HG02943 (cell line): ENCODE measurements around the gene CDH12.
"Not testable (repeated sequence)": the region's sequence is repeated elsewhere in the genome, so short reads cannot be mapped to it uniquely, and the experiment has no call there.

ENCODE experiments used
- ATAC-seq: cut with Tn5 transposase; IDR thresholded peaks from one replicate; pipeline ENCODE4 v1.9.1; 2021; ENCODE audit warnings: mild to moderate bottlenecking, low read depth, moderate library complexity; ENCODE audit not compliant: unreplicated experiment

Gene CDH12

DNA sequence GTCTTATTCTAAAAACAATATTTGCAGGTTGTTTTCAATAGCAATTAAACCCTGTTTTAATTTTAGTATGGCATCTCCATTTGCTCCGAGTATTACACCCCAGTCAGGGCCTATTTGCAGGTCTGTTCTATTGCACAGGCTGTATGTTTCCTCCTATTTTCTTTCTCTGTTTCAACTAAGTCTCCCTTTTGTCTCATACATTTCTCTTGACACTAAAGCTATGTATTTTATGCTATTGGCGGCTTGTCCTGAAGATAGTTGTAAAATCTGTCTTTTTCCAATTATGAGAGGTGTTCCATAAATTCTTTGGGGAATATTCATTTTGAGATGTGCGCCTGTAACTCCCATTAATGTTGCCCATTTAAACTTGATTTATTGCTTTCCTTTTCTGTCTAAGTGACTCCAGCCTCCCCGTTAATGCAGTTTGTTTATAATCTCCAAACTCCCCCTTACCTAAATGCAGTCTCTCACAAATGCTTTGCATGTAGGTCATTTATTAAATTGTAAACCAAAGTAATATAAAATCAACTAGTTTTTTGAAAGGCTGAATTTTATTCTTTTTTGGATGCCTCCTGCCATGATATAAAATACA, 262.4 kb downstream of the CDH12 start:
- no peak for ATAC-seq

- no peak for ATAC-seq
These were observed 275.4 kb downstream of the CDH12 start for GRCh38 chr5:22577711-22578110.

DNA sequence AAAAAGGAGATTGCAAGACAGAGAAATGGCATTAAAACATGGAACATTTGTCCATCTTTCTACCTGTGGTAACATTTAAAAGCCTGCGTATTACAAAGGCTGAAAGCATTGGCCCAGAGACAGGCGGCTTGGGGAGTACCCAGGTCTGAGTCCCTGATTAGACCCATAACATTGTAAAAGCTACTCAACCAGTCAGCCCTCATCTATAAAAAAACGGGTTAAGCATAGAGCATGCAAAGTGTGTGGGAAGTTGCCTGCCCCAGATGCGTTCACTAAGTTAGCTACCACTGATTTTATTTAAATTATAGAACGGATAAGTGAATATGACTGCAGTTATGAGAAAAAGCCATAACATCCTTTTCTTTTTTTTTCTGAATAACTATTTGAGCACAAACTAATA, 276.1 kb downstream of the CDH12 start:
- ATAC-seq: no peak

GRCh38 chr5:22572941-22573340, 280.2 kb downstream of the CDH12 start:
- no peak for ATAC-seq

DNA sequence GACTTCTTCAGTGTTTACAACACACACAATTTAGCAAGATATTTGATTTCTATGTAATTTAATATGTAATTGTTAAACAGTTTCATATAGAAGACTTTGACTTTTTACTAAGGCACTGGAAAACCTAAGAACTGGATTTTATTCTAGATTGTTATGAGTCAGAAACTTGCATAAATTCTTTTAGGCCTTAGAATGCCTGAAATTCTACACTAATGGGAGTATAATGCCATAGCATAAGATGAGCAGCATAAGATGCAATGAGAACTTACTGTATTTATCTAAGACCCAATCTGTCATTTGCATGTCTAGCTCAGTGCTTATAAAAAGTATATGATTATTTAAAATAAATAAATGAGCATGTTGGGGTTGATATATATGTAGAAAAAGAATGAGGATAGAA, 285.2 kb downstream of the CDH12 start:
- no peak for ATAC-seq

- ATAC-seq: no peak
These were observed 293.0 kb downstream of the CDH12 start for GRCh38 chr5:22560147-22560546.

GRCh38 chr5:22557251-22557650, 295.9 kb downstream of the CDH12 start:
- ATAC-seq: no peak

DNA sequence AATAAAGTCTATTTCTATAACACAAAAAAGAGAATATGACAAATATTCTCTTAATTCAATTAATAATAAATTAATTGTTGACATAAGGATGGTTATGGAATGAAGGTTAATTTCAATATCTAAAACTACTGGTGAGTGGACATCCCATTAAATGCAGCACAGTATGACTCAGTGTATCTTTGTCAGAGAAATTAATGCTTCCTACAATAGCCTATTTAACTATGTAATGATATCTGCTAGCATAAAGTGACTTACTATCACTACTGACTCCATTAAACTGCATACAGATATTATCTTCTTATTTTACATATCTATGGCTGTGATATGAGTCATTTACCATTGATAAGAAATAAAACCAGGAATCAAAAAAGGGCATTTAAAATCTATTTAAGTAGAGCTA, 298.7 kb downstream of the CDH12 start:
- ATAC-seq: no peak

GRCh38 chr5:22549876-22550671, 303.1 kb downstream of the CDH12 start:
- no peak for ATAC-seq

GRCh38 chr5:22542340-22542739, 310.8 kb downstream of the CDH12 start:
- no peak for ATAC-seq

- no peak for ATAC-seq
These were observed 312.1 kb downstream of the CDH12 start for GRCh38 chr5:22541037-22541436.

- no peak for ATAC-seq
These were observed 313.4 kb downstream of the CDH12 start for GRCh38 chr5:22539762-22540161.

DNA sequence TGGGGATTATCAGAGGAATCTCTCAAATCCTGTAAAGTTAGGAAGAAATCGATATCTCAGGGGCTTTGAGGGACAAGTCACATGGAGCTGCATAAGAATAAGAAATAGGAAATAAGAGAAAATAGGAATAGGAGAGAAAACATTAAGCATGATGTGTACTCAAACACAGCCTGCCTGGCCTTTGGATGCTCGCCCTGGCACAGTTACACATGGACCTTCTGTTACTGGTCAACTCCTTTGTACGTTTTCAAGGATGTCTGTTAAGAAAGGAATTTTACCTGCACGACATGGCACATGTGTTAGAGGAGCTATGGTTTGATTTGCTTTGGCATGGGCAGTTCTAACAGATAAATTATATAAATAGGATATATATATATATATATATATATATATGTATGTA, 321.2 kb downstream of the CDH12 start:
- no peak for ATAC-seq

- no peak for ATAC-seq
These were observed 331.6 kb downstream of the CDH12 start for GRCh38 chr5:22521521-22521920.

GRCh38 chr5:22516497-22516896, 336.6 kb downstream of the CDH12 start:
- not testable (repeated sequence) for ATAC-seq

DNA sequence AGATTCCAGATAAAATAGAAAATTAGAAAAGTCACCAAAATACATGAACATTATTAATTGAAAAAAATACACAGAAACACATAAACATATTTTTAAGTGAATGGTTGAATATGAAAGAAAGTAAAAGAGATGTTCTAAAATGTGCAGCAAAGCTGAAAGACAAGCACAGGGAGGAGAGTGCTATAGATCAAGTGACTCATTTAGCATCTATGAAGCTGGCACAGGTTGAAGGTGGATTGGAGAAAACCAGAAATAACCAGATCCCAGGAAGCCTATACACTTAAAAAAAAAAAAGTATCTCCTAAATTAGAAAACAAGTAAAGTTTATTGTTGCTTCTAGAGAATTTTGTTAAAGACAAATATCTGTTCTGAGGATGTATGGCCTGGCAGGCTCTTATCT, 338.9 kb downstream of the CDH12 start:
- ATAC-seq: no peak

DNA sequence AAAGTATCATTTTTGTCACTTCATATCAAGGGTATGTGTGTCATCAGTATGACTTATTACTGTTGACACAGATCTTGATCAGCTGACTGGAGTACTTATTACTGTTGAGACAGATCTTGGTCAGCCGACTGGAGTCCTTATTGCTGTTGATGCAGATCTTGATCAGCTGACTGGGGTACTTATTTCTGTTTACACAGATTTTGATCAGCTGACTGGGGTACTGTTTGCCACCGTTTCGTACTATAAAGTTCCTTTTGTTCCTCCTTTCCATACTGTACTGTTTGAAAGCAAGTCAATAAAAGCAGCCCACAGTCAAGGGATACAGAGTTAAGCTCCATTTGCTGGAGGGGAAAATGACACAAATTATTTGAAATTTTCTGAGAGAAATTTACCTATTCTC, 347.3 kb downstream of the CDH12 start:
- ATAC-seq: no peak

DNA sequence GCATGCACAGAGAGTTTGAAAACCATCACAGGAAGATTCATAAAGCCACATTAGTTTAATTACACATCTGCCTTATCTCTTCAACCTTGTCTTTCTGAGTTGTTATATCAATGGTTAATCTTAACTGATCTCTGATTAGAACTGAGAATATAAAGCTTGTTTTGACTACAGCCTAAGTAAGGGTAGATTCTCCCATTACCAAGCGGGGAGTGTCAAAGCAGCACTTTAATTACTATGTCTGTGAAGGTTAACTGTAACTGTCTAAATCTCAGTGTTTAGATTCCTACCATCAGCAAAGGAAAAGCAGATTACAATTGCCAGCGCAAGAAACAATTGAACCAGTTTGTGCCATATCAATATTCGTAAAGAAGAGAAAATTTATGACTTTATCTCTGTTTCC, 348.7 kb downstream of the CDH12 start:
- ATAC-seq: no peak

- no peak for ATAC-seq
These were observed 352.6 kb downstream of the CDH12 start for GRCh38 chr5:22500556-22500955.

- ATAC-seq: no peak
These were observed 356.5 kb downstream of the CDH12 start for GRCh38 chr5:22496666-22497065.

GRCh38 chr5:22495016-22495720, 358.0 kb downstream of the CDH12 start:
- ATAC-seq: no peak

GRCh38 chr5:22488427-22488826, 364.7 kb downstream of the CDH12 start:
- no peak for ATAC-seq
